Sigmoid colon (tissue), 4 donors: ENCODE data around the gene CACNA1G.

Source experiments
- EP300 ChIP-seq, 4 donors: sonication (generic); formaldehyde crosslinking; IDR thresholded peaks; one replicate each; pipeline ENCODE4 v1.6.1; 2017; ENCODE audit warnings: antibody characterized with exemption in 4 of 4
- POLR2A ChIP-seq, 2 donors: fragments of 450-650 bp; IDR thresholded peaks; one replicate each; pipeline ENCODE4 v1.6.1; 2016; ENCODE audit warnings: antibody characterized with exemption in 2 of 2, mild to moderate bottlenecking in 2 of 2, moderate library complexity in 2 of 2
- POLR2AphosphoS5 ChIP-seq, 4 donors: sonication (generic); formaldehyde crosslinking; IDR thresholded peaks; one replicate each; pipeline ENCODE4 v1.6.1; 2017; ENCODE audit warnings: antibody characterized with exemption in 4 of 4
- TF ChIP-seq, protein P1 (sequence below), 4 experiments: fragments of 450-650 bp in 3 of 4; fragments of 200-600 bp in 1 of 4; IDR thresholded peaks; one replicate each; pipeline ENCODE4 v1.5.1; 2016 to 2019; ENCODE audit warnings: antibody characterized with exemption in 4 of 4, mild to moderate bottlenecking in 3 of 4, moderate library complexity in 2 of 4

DNA sequence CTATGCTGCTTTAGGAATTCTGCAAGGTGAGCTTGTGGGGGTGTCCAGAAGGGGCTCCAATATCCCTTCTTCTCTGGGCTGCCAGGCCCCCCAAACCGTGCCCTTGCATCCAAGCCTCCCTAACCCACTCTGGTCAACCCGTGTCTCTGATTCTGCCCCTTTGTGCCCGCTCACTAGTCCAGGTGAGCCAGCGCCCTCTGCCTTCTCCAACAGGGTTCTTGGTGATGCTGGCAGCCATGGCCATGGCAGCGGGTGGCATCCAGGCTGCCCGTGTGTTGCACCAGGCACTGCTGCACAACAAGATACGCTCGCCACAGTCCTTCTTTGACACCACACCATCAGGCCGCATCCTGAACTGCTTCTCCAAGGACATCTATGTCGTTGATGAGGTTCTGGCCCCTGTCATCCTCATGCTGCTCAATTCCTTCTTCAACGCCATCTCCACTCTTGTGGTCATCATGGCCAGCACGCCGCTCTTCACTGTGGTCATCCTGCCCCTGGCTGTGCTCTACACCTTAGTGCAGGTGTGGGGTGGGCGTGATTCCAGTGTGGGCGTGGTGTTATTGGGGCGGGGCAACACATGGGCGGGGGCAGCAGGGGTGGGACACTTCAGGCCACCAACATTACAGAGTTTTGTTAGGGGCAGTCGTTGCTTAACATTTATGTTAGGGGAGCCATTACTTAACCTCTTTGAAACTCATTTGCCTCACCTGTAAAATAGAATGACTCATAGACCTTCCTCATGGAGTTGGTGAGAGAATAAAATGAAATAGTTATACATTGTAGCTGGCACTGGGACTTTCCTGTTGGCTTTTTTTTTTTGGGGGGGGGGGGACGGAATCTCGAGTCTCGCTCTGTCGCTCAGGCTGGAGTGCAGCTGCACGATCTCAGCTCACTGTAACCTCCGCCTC, 115.8 kb downstream of the CACNA1G start:
- TF ChIP-seq, protein P1, sequence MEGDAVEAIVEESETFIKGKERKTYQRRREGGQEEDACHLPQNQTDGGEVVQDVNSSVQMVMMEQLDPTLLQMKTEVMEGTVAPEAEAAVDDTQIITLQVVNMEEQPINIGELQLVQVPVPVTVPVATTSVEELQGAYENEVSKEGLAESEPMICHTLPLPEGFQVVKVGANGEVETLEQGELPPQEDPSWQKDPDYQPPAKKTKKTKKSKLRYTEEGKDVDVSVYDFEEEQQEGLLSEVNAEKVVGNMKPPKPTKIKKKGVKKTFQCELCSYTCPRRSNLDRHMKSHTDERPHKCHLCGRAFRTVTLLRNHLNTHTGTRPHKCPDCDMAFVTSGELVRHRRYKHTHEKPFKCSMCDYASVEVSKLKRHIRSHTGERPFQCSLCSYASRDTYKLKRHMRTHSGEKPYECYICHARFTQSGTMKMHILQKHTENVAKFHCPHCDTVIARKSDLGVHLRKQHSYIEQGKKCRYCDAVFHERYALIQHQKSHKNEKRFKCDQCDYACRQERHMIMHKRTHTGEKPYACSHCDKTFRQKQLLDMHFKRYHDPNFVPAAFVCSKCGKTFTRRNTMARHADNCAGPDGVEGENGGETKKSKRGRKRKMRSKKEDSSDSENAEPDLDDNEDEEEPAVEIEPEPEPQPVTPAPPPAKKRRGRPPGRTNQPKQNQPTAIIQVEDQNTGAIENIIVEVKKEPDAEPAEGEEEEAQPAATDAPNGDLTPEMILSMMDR (IDR thresholded peaks at IDR 0.05) = no peak
- TF ChIP-seq POLR2AphosphoS5 (IDR thresholded peaks at IDR 0.05) (no peak), POLR2A (IDR thresholded peaks at IDR 0.05) (no peak), EP300 (IDR thresholded peaks at IDR 0.05) (no peak)
